GM12892 (cell line): ENCODE measurements around the gene IPO13.

Experiments
- POLR2A ChIP-seq: IDR thresholded peaks from 2 replicates; pipeline ENCODE4 v1.6.1; 2011; ENCODE audit warnings: low read depth, low read length, control low read depth
- POLR2AphosphoS5 ChIP-seq: IDR thresholded peaks from 2 replicates; pipeline ENCODE4 v1.6.1; 2011; ENCODE audit warnings: low read depth, low read length, control low read depth
- TAF1 ChIP-seq: IDR thresholded peaks from 2 replicates; pipeline ENCODE4 v1.6.1; 2011; ENCODE audit warnings: low read depth, mild to moderate bottlenecking, control low read depth, low read length, borderline replicate concordance

DNA sequence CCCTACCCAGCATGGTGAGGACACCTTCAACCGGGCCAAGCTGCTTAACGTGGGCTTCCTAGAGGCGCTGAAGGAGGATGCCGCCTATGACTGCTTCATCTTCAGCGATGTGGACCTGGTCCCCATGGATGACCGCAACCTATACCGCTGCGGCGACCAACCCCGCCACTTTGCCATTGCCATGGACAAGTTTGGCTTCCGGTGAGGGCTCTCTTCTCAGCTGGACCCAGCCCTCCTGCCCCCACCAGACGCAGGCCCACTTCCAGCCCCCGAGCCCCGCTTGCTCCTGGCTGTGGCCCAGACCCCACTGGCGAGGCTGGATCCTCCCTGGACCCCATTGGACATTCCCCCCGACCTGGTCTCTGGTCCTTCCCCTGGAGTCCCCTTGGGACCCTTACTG is 38.1 kb downstream of the IPO13 start:
- TF ChIP-seq POLR2A = no peak
- TF ChIP-seq POLR2AphosphoS5 = no peak
- TF ChIP-seq TAF1 = no peak
